H1 (cell line): Measurements from ENCODE around the gene KANSL2. TPM values are rescaled to one million over a fixed set of nuclear protein-coding genes. Genes with fewer than 3 reads are reported as not detected.

ENCODE experiments used
- CTCF ChIA-PET: fragments of 300-600 bp; sonication (Branson Sonifier 250); formaldehyde crosslinking; loops from one replicate; lab custom pipeline; 2021; ENCODE audit not compliant: partially characterized antibody; lab: Charles Lee
- POLR2A ChIA-PET: fragments of 300-600 bp; sonication (Branson Sonifier 250); formaldehyde crosslinking; loops from one replicate; lab custom pipeline; 2021; ENCODE audit warnings: inconsistent platforms; ENCODE audit not compliant: partially characterized antibody; lab: Charles Lee
- DNase-seq, 2 experiments: peaks; one replicate each; pipeline versions ENCODE4 v3.0.0 to v3.0.0-alpha.2; 2010 to 2022; ENCODE audit warnings: low spot score in 2 of 2, low read depth in 1 of 2, mixed read lengths in 1 of 2
- FAIRE-seq: peaks from 2 replicates; lab custom pipeline; 2011; peaks lifted over from hg19 to GRCh38; lab: Jason Lieb, UNC
- H2AFZ ChIP-seq: 2 replicates; pipeline ENCODE4 v1.8.1; 2012; ENCODE audit warnings: low read length, inconsistent platforms
- H2AK5ac ChIP-seq: 2 replicates; pipeline ENCODE4 v1.6.1; 2013; ENCODE audit warnings: low read depth, low read length
- H2BK120ac ChIP-seq: replicated peaks from 2 replicates; pipeline ENCODE3; 2013; ENCODE audit warnings: low read depth, low read length, inconsistent platforms
- H2BK12ac ChIP-seq: 2 replicates; pipeline ENCODE4 v1.6.1; 2013; ENCODE audit warnings: low read depth, low read length
- H2BK15ac ChIP-seq: 2 replicates; pipeline ENCODE4 v1.6.1; 2013; ENCODE audit warnings: low read length
- H2BK20ac ChIP-seq: 2 replicates; pipeline ENCODE4 v1.6.1; 2013; ENCODE audit warnings: low read length
- H2BK5ac ChIP-seq: 2 replicates; pipeline ENCODE4 v1.6.1; 2013; ENCODE audit warnings: low read depth, low read length
- H3K14ac ChIP-seq: 2 replicates; pipeline ENCODE4 v1.6.1; 2013; ENCODE audit warnings: inconsistent platforms; ENCODE audit not compliant: insufficient read length
- H3K18ac ChIP-seq: 2 replicates; pipeline ENCODE4 v1.6.1; 2013; ENCODE audit warnings: low read length; ENCODE audit errors: extremely low read depth
- H3K23ac ChIP-seq: 2 replicates; pipeline ENCODE4 v1.6.1; 2013; ENCODE audit warnings: inconsistent platforms; ENCODE audit not compliant: insufficient read length
- H3K23me2 ChIP-seq: 2 replicates; pipeline ENCODE4 v1.6.1; 2013; ENCODE audit warnings: low read depth, low read length
- H3K27ac ChIP-seq: 2 replicates; pipeline ENCODE4 v1.6.1; 2011; ENCODE audit warnings: low read depth, low read length, inconsistent platforms
- H3K27me3 ChIP-seq, 4 experiments: replicated peaks in 1 of 4; 1 replicate in 1 of 4; 2 replicates in 3 of 4; pipeline versions ENCODE4 v1.6.1 to v1.8.1; 2011 to 2013; ENCODE audit warnings: low read length in 3 of 4, mild to moderate bottlenecking in 3 of 4, inconsistent platforms in 2 of 4, mixed read lengths in 2 of 4, moderate library complexity in 1 of 4; ENCODE audit not compliant: control insufficient read depth in 3 of 4, insufficient read depth in 3 of 4; ENCODE audit errors: extremely low read depth in 1 of 4
- H3K36me3 ChIP-seq, 4 experiments: 2 replicates each; pipeline versions ENCODE4 v1.6.1 to v1.8.1; 2011 to 2013; ENCODE audit warnings: mild to moderate bottlenecking in 4 of 4, low read length in 3 of 4, moderate library complexity in 2 of 4, control low read depth in 1 of 4, inconsistent platforms in 1 of 4; ENCODE audit not compliant: insufficient read depth in 4 of 4, control insufficient read depth in 2 of 4
- H3K4ac ChIP-seq: replicated peaks from 2 replicates; pipeline ENCODE3; 2013; ENCODE audit warnings: low read length, low read depth, mixed read lengths, inconsistent platforms; ENCODE audit not compliant: insufficient read length
- H3K4me1 ChIP-seq, 4 experiments: replicated peaks in 1 of 4; 1 replicate in 1 of 4; 2 replicates in 3 of 4; pipeline versions ENCODE4 v1.6.1 to v1.8.1; 2011 to 2013; ENCODE audit warnings: low read length in 3 of 4, inconsistent platforms in 2 of 4, mixed read lengths in 1 of 4; ENCODE audit not compliant: insufficient read depth in 4 of 4, control insufficient read depth in 3 of 4
- H3K4me2 ChIP-seq, 2 experiments: 2 replicates each; pipeline versions ENCODE4 v1.6.1 to v1.8.1; 2011 to 2013; ENCODE audit warnings: low read depth in 2 of 2, low read length in 2 of 2, control low read depth in 1 of 2, inconsistent platforms in 1 of 2, mild to moderate bottlenecking in 1 of 2; ENCODE audit not compliant: insufficient read depth in 1 of 2
- H3K4me3 ChIP-seq, 4 experiments: fragments of 200-600, 300-600 bp in 1 of 4; sonication (generic), shearing (Covaris generic), sonication (Bioruptor Twin) in 1 of 4; 2 replicates each; pipeline versions ENCODE4 v1.5.1 to v1.8.1; 2011 to 2016; ENCODE audit warnings: low read length in 4 of 4, low read depth in 3 of 4, control low read depth in 2 of 4, inconsistent platforms in 2 of 4, mild to moderate bottlenecking in 2 of 4, mixed read lengths in 1 of 4, moderate library complexity in 1 of 4; ENCODE audit not compliant: insufficient read depth in 2 of 4; ENCODE audit errors: extremely low read depth in 1 of 4
- H3K56ac ChIP-seq: replicated peaks from 2 replicates; pipeline ENCODE3; 2013; ENCODE audit warnings: low read depth, mild to moderate bottlenecking, mixed read lengths, low read length, inconsistent platforms; ENCODE audit not compliant: insufficient read length
- H3K79me1 ChIP-seq: 2 replicates; pipeline ENCODE4 v1.6.1; 2013; ENCODE audit warnings: low read depth, low read length, control low read depth
- H3K79me2 ChIP-seq, 2 experiments: 2 replicates each; pipeline versions ENCODE4 v1.6.1 to v1.8.1; 2012 to 2013; ENCODE audit warnings: low read length in 2 of 2, mild to moderate bottlenecking in 2 of 2, inconsistent platforms in 1 of 2; ENCODE audit not compliant: insufficient read depth in 2 of 2, control insufficient read depth in 1 of 2
- H3K9ac ChIP-seq, 4 experiments: replicated peaks in 1 of 4; 1 replicate in 1 of 4; 2 replicates in 3 of 4; pipeline versions ENCODE4 v1.6.1 to v1.8.1; 2011 to 2013; ENCODE audit warnings: low read depth in 3 of 4, low read length in 3 of 4, control low read depth in 2 of 4, mild to moderate bottlenecking in 2 of 4, moderate library complexity in 2 of 4, inconsistent platforms in 1 of 4; ENCODE audit errors: extremely low read depth in 1 of 4
- H3K9me3 ChIP-seq, 2 experiments: 2 replicates each; pipeline versions ENCODE4 v1.6.1 to v1.8.1; 2012 to 2013; ENCODE audit warnings: mild to moderate bottlenecking in 2 of 2, moderate library complexity in 2 of 2, control low read depth in 1 of 2, inconsistent platforms in 1 of 2, low read depth in 1 of 2, low read length in 1 of 2, mixed read lengths in 1 of 2; ENCODE audit not compliant: insufficient read depth in 2 of 2
- H4K20me1 ChIP-seq, 2 experiments: replicated peaks in 1 of 2; 2 replicates each; pipeline versions ENCODE3 to v1.8.1; 2011 to 2013; ENCODE audit warnings: inconsistent platforms in 2 of 2, low read length in 2 of 2, mild to moderate bottlenecking in 1 of 2; ENCODE audit not compliant: insufficient read depth in 2 of 2, control insufficient read depth in 1 of 2
- H4K5ac ChIP-seq: 2 replicates; pipeline ENCODE4 v1.6.1; 2013; ENCODE audit warnings: low read length, low read depth, mixed read lengths, inconsistent platforms; ENCODE audit not compliant: insufficient read length
- H4K8ac ChIP-seq: 2 replicates; pipeline ENCODE4 v1.8.0; 2013; ENCODE audit warnings: mild to moderate bottlenecking, moderate library complexity, low read length, inconsistent platforms; ENCODE audit not compliant: insufficient read depth; ENCODE audit errors: extremely low read depth
- H4K91ac ChIP-seq: replicated peaks from 2 replicates; pipeline ENCODE3; 2013; ENCODE audit warnings: low read length, mixed read lengths, inconsistent platforms; ENCODE audit not compliant: insufficient read length
- ATF2 ChIP-seq: IDR thresholded peaks from 2 replicates; pipeline ENCODE4 v1.6.1; 2012; ENCODE audit warnings: low read length, inconsistent platforms
- BRCA1 ChIP-seq: IDR thresholded peaks from 2 replicates; pipeline ENCODE4 v1.6.1; 2012; ENCODE audit warnings: low read depth, low read length, improper control_type of control experiment
- CBX8 ChIP-seq: fragments of 300-800, 300-1000 bp; sonication (generic); IDR thresholded peaks from 2 replicates; pipeline ENCODE4 v1.7.1; 2016; ENCODE audit warnings: low read depth, low read length, borderline replicate concordance
- E2F6 ChIP-seq: IDR thresholded peaks from 2 replicates; pipeline ENCODE4 v1.6.1; 2012; ENCODE audit warnings: inconsistent platforms
- KDM1A ChIP-seq: fragments of 200-600, 300-600 bp; sonication (generic); IDR thresholded peaks from 2 replicates; pipeline ENCODE4 v1.7.1; 2016; ENCODE audit warnings: mild to moderate bottlenecking, low read length, borderline replicate concordance
- MAFK ChIP-seq: IDR thresholded peaks from 2 replicates; pipeline ENCODE4 v1.6.1; 2012; ENCODE audit warnings: low read depth, mild to moderate bottlenecking, improper control_type of control experiment, low read length
- MAX ChIP-seq: IDR thresholded peaks from 2 replicates; pipeline ENCODE4 v1.6.1; 2012; ENCODE audit warnings: inconsistent platforms
- NRF1 ChIP-seq: IDR thresholded peaks from 2 replicates; pipeline ENCODE4 v1.6.1; 2011; ENCODE audit warnings: mild to moderate bottlenecking, low read depth, low read length, improper control_type of control experiment
- POLR2AphosphoS5 ChIP-seq: IDR thresholded peaks from 2 replicates; pipeline ENCODE4 v1.6.1; 2011; ENCODE audit warnings: low read depth, low read length
- RAD21 ChIP-seq, 2 experiments: IDR thresholded peaks in 1 of 2; conservative IDR thresholded peaks in 1 of 2; 2 replicates each; pipeline ENCODE4 v1.6.1; 2011; ENCODE audit warnings: low read depth in 2 of 2, low read length in 2 of 2, improper control_type of control experiment in 1 of 2, inconsistent platforms in 1 of 2, mild to moderate bottlenecking in 1 of 2, moderate library complexity in 1 of 2
- SUZ12 ChIP-seq: fragments of 200-600 bp; sonication (generic); IDR thresholded peaks from 2 replicates; pipeline ENCODE4 v1.6.1; 2012; ENCODE audit warnings: mild to moderate bottlenecking, inconsistent platforms, low read length, moderate library complexity, mixed read lengths
- TCF12 ChIP-seq: IDR thresholded peaks from 2 replicates; pipeline ENCODE4 v1.6.1; 2011; ENCODE audit warnings: low read depth, mild to moderate bottlenecking, low read length
- YY1 ChIP-seq: IDR thresholded peaks from 2 replicates; pipeline ENCODE4 v1.6.1; 2011; ENCODE audit warnings: low read depth, mild to moderate bottlenecking, low read length
- polyA plus RNA-seq, 7 experiments: library from polyadenylated mRNA; depleted of rRNA in 3 of 7; stranded (reverse) in 5 of 7; unstranded in 2 of 7; fragments of >200 nt in 5 of 7; fragments of 200-250 nt in 2 of 7; gene quantifications; 1 replicate in 5 of 7; 2 replicates in 1 of 7; 4 replicates in 1 of 7; pipeline versions ENCODE4 v1.2.1 to v1.2.3, GENCODE V29; 2011 to 2013; ENCODE audit warnings: missing spikeins in 2 of 7, mixed read lengths in 2 of 7
- total RNA-seq: library from RNA; stranded (reverse); fragmentation: NEBNext Ultra II Directional; extraction: Animal tissue kit (Norgen Biotek cat#: 25700); gene quantifications from 2 replicates; pipeline ENCODE4 v1.2.1, GENCODE V29; 2021

Gene KANSL2
- total and polyA plus RNA-seq, 2 of the 8 experiments (the other 6 are each of a cell fraction or from before 2014, with no cell fraction given), result 48.4 to 50.7 TPM

- H3K27ac ChIP-seq, result no peak overlapping the region
- H3K14ac ChIP-seq, result no peak overlapping the region
- no peak overlapping the region for H2BK15ac ChIP-seq
- no peaks in the 10 kb centered on the region for H3K79me1 ChIP-seq
- no peak overlapping the region for H4K5ac ChIP-seq
- H3K23ac ChIP-seq, result no peak overlapping the region
- no peaks in the 10 kb centered on the region for H3K4me1 ChIP-seq
- H2BK20ac ChIP-seq, result no peak overlapping the region
- no peak overlapping the region for H4K91ac ChIP-seq
- no peak overlapping the region for H3K4me2 ChIP-seq
- ChIA-PET CTCF (no interaction called here), POLR2A (interaction anchor here (1.5 kb wide), 1 partner anchor 11 kb away, joined by 3 read pairs; no protein-coding TSS in a partner anchor)
- no peak overlapping the region for H3K9ac ChIP-seq
- H3K18ac ChIP-seq, result no peak overlapping the region
- H2BK12ac ChIP-seq, result no peak overlapping the region
- no peak overlapping the region for H4K8ac ChIP-seq
- no peak overlapping the region for H2BK5ac ChIP-seq
- H3K36me3 ChIP-seq, result peaks cover 0 to 28% (median 7%) of the 10 kb centered on the region in 4 experiments; a peak in 4 of 8 replicates
- no peaks in the 10 kb centered on the region for H4K20me1 ChIP-seq
- H2AK5ac ChIP-seq, result no peak overlapping the region
- no peak overlapping the region for H2BK120ac ChIP-seq
- DNase-seq (no peak), FAIRE-seq (no peak)
- no peak overlapping the region for H2AFZ ChIP-seq
- H3K9me3 ChIP-seq, result peaks cover 9 to 30% of the 10 kb centered on the region in 2 experiments
- no peaks in the 10 kb centered on the region; the same call in 1 of the 2 replicates for H3K23me2 ChIP-seq
- H3K4ac ChIP-seq, result no peak overlapping the region
- no peak overlapping the region for H3K4me3 ChIP-seq
- H3K27me3 ChIP-seq, result no peaks in the 10 kb centered on the region
- H3K56ac ChIP-seq, result no peak overlapping the region
- no peaks in the 10 kb centered on the region for H3K79me2 ChIP-seq
- TF ChIP-seq SUZ12 (no peak), E2F6 (no peak), BRCA1 (no peak), NRF1 (no peak), POLR2AphosphoS5 (no peak), MAFK (no peak), TCF12 (no peak), RAD21 (IDR thresholded peaks at IDR 0.05 in 1 of 2, conservative IDR thresholded peaks at IDR 0.05 in 1 of 2; ENCODE audit: low read depth in 2 of 2, low read length in 2 of 2) (no peak), MAX (no peak), KDM1A (no peak), ATF2 (no peak), YY1 (no peak), CBX8 (no peak)
Measured at GRCh38 chr12:48640428-48640827, 41.6 kb downstream of the KANSL2 start.
